Stimulated activated CD8-positive, alpha-beta memory T cell treated with anti-CD3 and anti-CD28 coated beads, Interleukin-12 subunit alpha, Interleukin-12 subunit beta, amount 100 ng/mL, for 24 hours (primary cell): ENCODE measurements around the gene GOLGB1.

ENCODE experiments used
- DNase-seq: peaks from one replicate; pipeline ENCODE4 v3.0.0-alpha.2; 2020; ENCODE audit errors: extremely low read depth

GOLGB1 gene

GRCh38 chr3:121740896-121741295 lies 8.6 kb downstream of the GOLGB1 start:
- no peak for DNase-seq

DNA sequence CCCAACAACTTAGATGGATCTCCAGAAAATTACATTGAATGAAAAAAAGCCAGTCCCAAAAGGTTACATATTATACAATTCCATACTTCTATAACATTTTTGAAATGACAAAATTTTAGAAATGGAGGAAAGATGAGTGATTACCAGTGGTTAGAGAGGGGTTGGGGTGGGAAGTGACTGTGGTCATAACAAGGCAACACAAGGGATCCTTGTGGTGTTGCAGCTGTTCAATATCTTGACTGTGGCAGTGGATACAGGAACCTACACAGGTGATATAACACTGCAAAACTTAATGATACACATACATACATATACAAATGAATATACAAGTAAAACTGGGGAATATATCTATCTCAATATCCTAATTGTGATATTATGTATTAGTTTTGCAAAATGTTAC lies 9.6 kb downstream of the GOLGB1 start:
- no peak for DNase-seq

DNA sequence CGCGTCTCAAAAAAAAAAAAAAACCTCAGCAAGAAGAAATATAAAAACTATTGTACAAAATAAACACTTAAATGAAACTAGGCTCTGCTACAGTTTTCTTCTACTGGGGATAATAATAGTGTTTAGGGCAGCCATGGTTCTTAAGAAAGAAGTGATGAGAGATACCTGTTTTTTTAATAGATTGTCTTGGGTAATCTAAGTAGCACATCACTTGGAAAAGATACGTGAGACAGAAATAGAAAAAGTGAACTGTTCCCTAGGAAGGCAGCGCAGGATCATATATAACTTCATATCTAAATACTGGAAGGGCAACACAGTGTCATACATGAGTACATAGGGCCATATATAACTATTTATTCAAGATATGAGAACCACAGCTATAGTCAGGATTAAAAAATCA lies 11.9 kb downstream of the GOLGB1 start:
- DNase-seq, result no peak

GRCh38 chr3:121736112-121736511 lies 13.4 kb downstream of the GOLGB1 start:
- DNase-seq, result no peak

- DNase-seq, result no peak
These were observed 14.4 kb downstream of the GOLGB1 start for GRCh38 chr3:121735047-121735696.

GRCh38 chr3:121730940-121731687 lies 18.4 kb downstream of the GOLGB1 start:
- DNase-seq, result no peak

DNA sequence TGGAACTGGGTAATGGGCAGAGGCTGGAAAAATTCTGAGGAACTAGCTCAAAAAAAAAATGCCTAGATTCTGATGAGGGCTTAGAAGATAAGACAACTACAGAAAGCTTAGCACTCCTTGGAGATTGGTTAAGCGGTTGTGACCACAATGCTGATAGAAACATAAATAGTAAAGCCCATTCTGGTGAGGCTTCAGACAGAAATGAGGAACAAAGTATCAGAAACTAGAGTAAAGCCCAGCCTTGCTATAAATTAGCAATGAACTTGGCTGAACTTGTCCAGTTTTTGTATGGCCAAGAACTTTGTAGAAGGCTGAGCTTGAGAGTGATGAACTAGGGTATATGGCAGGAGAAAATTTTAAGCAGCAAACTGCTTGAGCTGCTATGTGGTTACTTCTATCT lies 25.4 kb downstream of the GOLGB1 start:
- no peak for DNase-seq

GRCh38 chr3:121723485-121723884 lies 26.1 kb downstream of the GOLGB1 start:
- DNase-seq, result no peak

- DNase-seq, result no peak
These were observed 27.1 kb downstream of the GOLGB1 start for GRCh38 chr3:121722411-121722810.

DNA sequence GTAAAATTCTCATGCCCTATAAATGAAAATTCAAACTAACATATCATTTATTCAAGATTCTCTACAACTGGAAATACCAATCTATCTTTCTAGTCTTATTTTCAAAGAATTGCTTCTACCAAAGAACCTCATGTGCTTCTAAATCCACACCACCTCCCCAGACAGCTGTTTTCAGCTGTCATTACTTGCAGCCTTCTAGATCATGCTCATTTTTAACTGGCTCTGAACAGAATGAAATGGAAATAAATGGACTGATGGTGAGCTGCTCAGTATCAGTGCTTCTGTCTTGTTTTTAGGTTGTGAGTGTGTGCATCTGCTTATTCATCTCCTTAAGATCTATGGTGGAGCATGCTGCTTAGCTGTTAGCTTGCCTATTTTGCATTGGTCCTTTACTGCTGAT lies 29.4 kb downstream of the GOLGB1 start:
- no peak for DNase-seq

DNA sequence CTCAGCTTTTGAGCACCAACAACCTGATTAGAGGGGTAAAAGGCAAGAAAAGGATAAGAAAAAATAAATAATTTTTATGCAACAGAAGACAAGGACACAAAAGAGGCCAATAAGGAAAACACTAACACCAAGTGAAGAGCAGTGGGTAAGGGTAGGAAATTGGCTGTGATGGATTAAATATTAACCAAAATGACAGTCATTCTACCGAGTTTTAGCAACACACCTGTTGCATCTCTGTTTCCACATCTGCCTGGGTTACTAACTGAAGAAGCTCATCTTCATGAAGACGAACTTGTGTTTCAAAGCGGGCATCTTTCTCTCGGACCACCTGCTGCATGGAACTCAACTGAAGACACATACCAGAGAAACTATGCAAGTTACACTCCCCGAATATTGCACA lies 30.1 kb downstream of the GOLGB1 start:
- DNase-seq, result no peak

- DNase-seq, result no peak
These were observed 31.2 kb downstream of the GOLGB1 start for GRCh38 chr3:121718205-121718846.

- DNase-seq, result no peak
These were observed 39.2 kb downstream of the GOLGB1 start for GRCh38 chr3:121710347-121710746.

DNA sequence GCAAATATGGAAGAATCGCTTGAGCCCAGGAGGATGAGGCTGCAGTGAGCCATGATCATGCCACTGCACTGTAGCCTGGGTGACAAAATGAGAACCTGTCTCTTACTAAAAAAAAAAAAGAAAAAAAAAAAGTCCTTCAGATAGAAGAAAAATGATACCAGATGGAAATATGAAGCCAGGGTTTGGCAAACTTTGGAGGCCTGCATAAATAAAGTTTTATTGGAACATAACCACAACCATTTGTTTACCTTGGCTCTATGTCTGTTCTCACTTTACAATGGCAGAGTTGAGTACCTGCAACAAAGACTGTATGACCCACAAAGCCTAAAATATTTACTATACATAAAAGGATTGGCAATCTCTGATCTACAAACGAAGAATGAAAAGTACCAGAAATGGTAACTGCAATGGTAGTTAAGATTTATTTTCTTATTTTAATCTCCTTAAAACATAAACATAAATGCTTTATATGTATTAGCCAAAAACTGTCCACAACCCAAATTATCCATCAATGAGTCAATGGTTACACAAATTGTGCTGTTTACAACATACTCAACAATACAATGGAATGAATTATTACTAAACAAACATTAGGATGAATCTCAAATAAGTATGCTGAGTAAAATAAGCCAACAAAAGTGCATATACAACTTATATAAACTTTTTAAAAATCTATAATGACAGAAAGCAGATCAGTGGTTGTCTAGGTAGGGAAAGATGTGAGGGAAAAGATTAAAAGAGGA lies 41.8 kb downstream of the GOLGB1 start:
- no peak for DNase-seq

- DNase-seq, result no peak
These were observed 44.0 kb downstream of the GOLGB1 start for GRCh38 chr3:121705541-121705940.

- DNase-seq, result no peak
These were observed 45.6 kb downstream of the GOLGB1 start for GRCh38 chr3:121703973-121704372.

GRCh38 chr3:121698901-121699300 lies 50.6 kb downstream of the GOLGB1 start:
- DNase-seq, result no peak

DNA sequence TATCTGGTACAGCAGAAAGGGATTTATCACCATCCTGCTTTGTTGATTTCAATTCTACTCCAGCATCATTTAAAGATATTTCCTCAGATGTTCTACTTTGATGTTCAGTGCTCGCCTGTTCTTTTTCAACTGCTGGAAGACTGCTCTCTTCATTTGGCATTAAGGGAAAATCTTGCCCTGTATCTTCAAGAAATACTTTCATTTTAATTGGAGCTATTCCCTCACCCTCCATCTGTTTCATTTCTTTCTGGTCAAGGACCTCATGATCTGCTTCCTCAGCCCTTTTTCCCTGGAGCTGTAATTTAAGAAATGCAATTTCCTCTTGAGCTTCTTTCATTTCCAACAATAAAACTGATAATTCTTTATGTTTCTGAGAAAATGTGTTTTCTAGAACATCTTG lies 51.1 kb downstream of the GOLGB1 start:
- DNase-seq, result no peak

DNA sequence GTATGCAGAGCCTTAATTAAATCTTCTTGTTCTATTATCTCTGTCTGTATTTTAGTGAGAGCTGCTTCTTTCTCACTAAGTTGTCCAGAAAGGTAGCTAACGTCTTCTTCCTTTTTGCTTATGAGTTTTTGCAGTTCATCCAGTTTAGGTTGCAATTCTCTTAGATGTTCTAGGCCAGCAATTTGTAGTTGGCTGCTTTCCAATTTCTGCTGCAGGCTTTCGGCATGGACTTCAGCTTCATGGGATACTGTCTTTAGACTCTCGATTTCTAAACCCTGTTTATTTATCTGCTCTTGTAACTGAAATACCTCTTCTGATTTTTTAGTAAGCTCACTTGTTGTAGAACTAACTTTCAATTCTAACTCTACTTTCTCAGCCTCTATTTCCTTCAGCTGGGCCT lies 53.4 kb downstream of the GOLGB1 start:
- no peak for DNase-seq

GRCh38 chr3:121692010-121692699 lies 57.4 kb downstream of the GOLGB1 start:
- DNase-seq, result no peak

GRCh38 chr3:121690777-121691405 lies 58.6 kb downstream of the GOLGB1 start:
- no peak for DNase-seq
